H1 (cell line): ENCODE measurements around the gene CUX1.

Experiments
- CEBPB ChIP-seq: IDR thresholded peaks from 2 replicates; pipeline ENCODE4 v1.6.1; 2012; ENCODE audit warnings: low read depth, low read length
- EGR1 ChIP-seq: IDR thresholded peaks from 2 replicates; pipeline ENCODE4 v1.6.1; 2011; ENCODE audit warnings: low read depth, low read length, borderline replicate concordance
- TAF7 ChIP-seq: optimal IDR thresholded peaks from 2 replicates; pipeline ENCODE3; 2011; ENCODE audit warnings: low read depth, mild to moderate bottlenecking, inconsistent platforms, low read length, moderate library complexity, borderline replicate concordance
- TF ChIP-seq, protein P1 (sequence below), 3 experiments: IDR thresholded peaks; 1 replicate in 2 of 3; 2 replicates in 1 of 3; pipeline versions ENCODE4 v1.5.1 to v1.6.1; 2011; ENCODE audit warnings: low read length in 3 of 3, mild to moderate bottlenecking in 3 of 3, inconsistent platforms in 2 of 3, low read depth in 1 of 3, moderate library complexity in 1 of 3; ENCODE audit not compliant: insufficient read depth in 1 of 3; ENCODE audit errors: control extremely low read depth in 1 of 3
- TF ChIP-seq, protein P2 (sequence below): IDR thresholded peaks from 2 replicates; pipeline ENCODE4 v1.6.1; 2012; ENCODE audit warnings: inconsistent platforms

- TF ChIP-seq CEBPB: no peak
- TF ChIP-seq, protein P1, sequence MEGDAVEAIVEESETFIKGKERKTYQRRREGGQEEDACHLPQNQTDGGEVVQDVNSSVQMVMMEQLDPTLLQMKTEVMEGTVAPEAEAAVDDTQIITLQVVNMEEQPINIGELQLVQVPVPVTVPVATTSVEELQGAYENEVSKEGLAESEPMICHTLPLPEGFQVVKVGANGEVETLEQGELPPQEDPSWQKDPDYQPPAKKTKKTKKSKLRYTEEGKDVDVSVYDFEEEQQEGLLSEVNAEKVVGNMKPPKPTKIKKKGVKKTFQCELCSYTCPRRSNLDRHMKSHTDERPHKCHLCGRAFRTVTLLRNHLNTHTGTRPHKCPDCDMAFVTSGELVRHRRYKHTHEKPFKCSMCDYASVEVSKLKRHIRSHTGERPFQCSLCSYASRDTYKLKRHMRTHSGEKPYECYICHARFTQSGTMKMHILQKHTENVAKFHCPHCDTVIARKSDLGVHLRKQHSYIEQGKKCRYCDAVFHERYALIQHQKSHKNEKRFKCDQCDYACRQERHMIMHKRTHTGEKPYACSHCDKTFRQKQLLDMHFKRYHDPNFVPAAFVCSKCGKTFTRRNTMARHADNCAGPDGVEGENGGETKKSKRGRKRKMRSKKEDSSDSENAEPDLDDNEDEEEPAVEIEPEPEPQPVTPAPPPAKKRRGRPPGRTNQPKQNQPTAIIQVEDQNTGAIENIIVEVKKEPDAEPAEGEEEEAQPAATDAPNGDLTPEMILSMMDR (IDR thresholded peaks at IDR 0.05; ENCODE audit: control extremely low read depth in 1 of 3, insufficient read depth in 1 of 3, low read depth in 1 of 3, low read length in 3 of 3): no peak
- TF ChIP-seq EGR1: no peak
- TF ChIP-seq, protein P2, sequence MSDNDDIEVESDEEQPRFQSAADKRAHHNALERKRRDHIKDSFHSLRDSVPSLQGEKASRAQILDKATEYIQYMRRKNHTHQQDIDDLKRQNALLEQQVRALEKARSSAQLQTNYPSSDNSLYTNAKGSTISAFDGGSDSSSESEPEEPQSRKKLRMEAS: no peak
- TF ChIP-seq TAF7: no peak
Measured at GRCh38 chr7:102173669-102174068, 356.2 kb downstream of the CUX1 start.
